Measurements from ENCODE around the gene OBSL1.
A peak's percentile ranks its signal among the peaks of the same experiment; 100 is the strongest.

OBSL1 gene

GRCh38 chr2:219571311-219572236, at the start of gene OBSL1:
Gene OBSL1, minus strand, starts transcription at chr2:219571539. Its CDS starts 307 bp downstream, at chr2:219571232.
- Histone ChIP-seq H3K4me3 (peak within 1 kb of the TSS; percentile 51 to 74 (median 56)), H3K27ac (peak within 1 kb of the TSS; percentile 46 to 89 (median 80))

- H3K4me3 ChIP-seq = no peak overlapping the region
- H3K27ac ChIP-seq = no peak overlapping the region
Observed at GRCh38 chr2:219620546-219620945, 49.2 kb upstream of the OBSL1 start.

GRCh38 chr2:219619235-219619634, 47.9 kb upstream of the OBSL1 start:
- Histone ChIP-seq H3K4me3 (no peak overlapping the region), H3K27ac (no peak overlapping the region)

GRCh38 chr2:219618733-219619122, 47.4 kb upstream of the OBSL1 start:
- no peak overlapping the region for H3K4me3 ChIP-seq
- H3K27ac ChIP-seq = no peak overlapping the region

- Histone ChIP-seq H3K4me3 (no peak overlapping the region), H3K27ac (no peak overlapping the region)
Observed at GRCh38 chr2:219616550-219616949, 45.2 kb upstream of the OBSL1 start.

- Histone ChIP-seq H3K27ac (no peak overlapping the region), H3K4me3 (no peak overlapping the region)
Observed at GRCh38 chr2:219615894-219616293, 44.6 kb upstream of the OBSL1 start.

GRCh38 chr2:219615036-219615435, 43.7 kb upstream of the OBSL1 start:
- Histone ChIP-seq H3K27ac (no peak overlapping the region), H3K4me3 (no peak overlapping the region)

GRCh38 chr2:219614076-219614860, 42.9 kb upstream of the OBSL1 start:
- H3K27ac ChIP-seq = no peak overlapping the region
- H3K4me3 ChIP-seq = no peak overlapping the region

GRCh38 chr2:219613461-219614070, 42.2 kb upstream of the OBSL1 start:
- no peak overlapping the region for H3K27ac ChIP-seq
- H3K4me3 ChIP-seq = no peak overlapping the region

GRCh38 chr2:219612577-219613286, 41.4 kb upstream of the OBSL1 start:
- Histone ChIP-seq H3K27ac (no peak overlapping the region), H3K4me3 (no peak overlapping the region)

- Histone ChIP-seq H3K27ac (no peak overlapping the region), H3K4me3 (no peak overlapping the region)
Observed at GRCh38 chr2:219611866-219612576, 40.7 kb upstream of the OBSL1 start.

GRCh38 chr2:219611306-219611705, 40.0 kb upstream of the OBSL1 start:
- Histone ChIP-seq H3K4me3 (no peak overlapping the region), H3K27ac (no peak overlapping the region)

GRCh38 chr2:219609149-219609750, 37.9 kb upstream of the OBSL1 start:
- Histone ChIP-seq H3K4me3 (no peak overlapping the region), H3K27ac (no peak overlapping the region)

- Histone ChIP-seq H3K4me3 (no peak overlapping the region), H3K27ac (no peak overlapping the region)
Observed at GRCh38 chr2:219608399-219608964, 37.1 kb upstream of the OBSL1 start.

GRCh38 chr2:219607931-219608330, 36.6 kb upstream of the OBSL1 start:
- H3K4me3 ChIP-seq = no peak overlapping the region
- no peak overlapping the region for H3K27ac ChIP-seq

- Histone ChIP-seq H3K27ac (no peak overlapping the region), H3K4me3 (no peak overlapping the region)
Observed at GRCh38 chr2:219605607-219605954, 34.2 kb upstream of the OBSL1 start.

- Histone ChIP-seq H3K27ac (peak overlapping the region in 1 of 21 experiments; percentile 35), H3K4me3 (no peak overlapping the region)
Observed at GRCh38 chr2:219603771-219604170, 32.4 kb upstream of the OBSL1 start.

GRCh38 chr2:219598308-219599078, 27.2 kb upstream of the OBSL1 start:
- H3K4me3 ChIP-seq = peak overlapping the region; percentile 43 to 83 (median 65)

More at GRCh38 chr2:219598308-219599078, 27.2 kb upstream of the OBSL1 start:
- peak overlapping the region in 20 of 21 experiments; percentile 2 to 96 (median 89) for H3K27ac ChIP-seq
